Measurements from ENCODE around the gene PAWR. TPM values are rescaled to one million over a fixed set of nuclear protein-coding genes. Genes with fewer than 3 reads are reported as not detected.

Gene PAWR
- total and polyA plus RNA-seq, 2 donors (not counting 1 experiment from before 2014, with no cell fraction given): 6.5 to 16.0 TPM

DNA sequence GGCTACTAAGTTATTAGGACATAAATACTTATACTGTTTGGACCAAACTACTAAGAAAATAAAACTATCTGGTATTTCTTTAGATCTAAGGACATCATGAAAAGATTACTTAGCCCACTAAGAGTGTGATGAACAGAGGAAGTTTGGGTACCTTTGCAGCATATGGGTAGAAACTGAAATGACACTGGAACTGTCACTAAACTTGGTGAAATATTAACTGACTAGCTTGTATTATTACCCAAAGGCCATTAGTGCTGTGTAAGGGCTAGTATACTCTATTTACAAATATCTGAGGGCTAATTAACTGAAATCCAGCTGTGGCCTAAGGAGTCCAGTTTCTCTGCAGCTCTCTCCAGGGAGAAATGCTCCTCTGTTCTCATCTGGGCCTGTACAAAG lies 45.5 kb downstream of the PAWR start:
- Histone ChIP-seq H4K20me1 (ENCODE audit: control insufficient read depth, extremely low read depth, insufficient read depth, low read length) (no peaks in the 10 kb centered on the region), H3K9me3 (ENCODE audit: control insufficient read depth, insufficient read depth, low read depth, low read length) (no peaks in the 10 kb centered on the region), H3K27me3 (ENCODE audit: control insufficient read depth, insufficient read depth, low read length) (no peaks in the 10 kb centered on the region), H3K27ac (ENCODE audit: insufficient read depth, low read length) (no peak overlapping the region), H2AFZ (ENCODE audit: low read length) (no peak overlapping the region), H3K4me1 (ENCODE audit: control insufficient read depth, extremely low read depth, insufficient read depth, low read length) (no peaks in the 10 kb centered on the region), H3K79me2 (ENCODE audit: control insufficient read depth, insufficient read depth, low read length) (no peaks in the 10 kb centered on the region), H3K4me3 (replicated peaks in 1 of 4; ENCODE audit: control extremely low read depth in 1 of 4, insufficient read depth in 1 of 4, low read depth in 3 of 4, low read length in 4 of 4) (no peak overlapping the region), H3K4me2 (ENCODE audit: extremely low read depth, insufficient read depth, low read length) (no peak overlapping the region), H3K9ac (ENCODE audit: insufficient read depth, low read length) (no peak overlapping the region), H3K36me3 (ENCODE audit: control insufficient read depth, insufficient read depth, low read length) (no peaks in the 10 kb centered on the region)
- TF ChIP-seq, protein P1, sequence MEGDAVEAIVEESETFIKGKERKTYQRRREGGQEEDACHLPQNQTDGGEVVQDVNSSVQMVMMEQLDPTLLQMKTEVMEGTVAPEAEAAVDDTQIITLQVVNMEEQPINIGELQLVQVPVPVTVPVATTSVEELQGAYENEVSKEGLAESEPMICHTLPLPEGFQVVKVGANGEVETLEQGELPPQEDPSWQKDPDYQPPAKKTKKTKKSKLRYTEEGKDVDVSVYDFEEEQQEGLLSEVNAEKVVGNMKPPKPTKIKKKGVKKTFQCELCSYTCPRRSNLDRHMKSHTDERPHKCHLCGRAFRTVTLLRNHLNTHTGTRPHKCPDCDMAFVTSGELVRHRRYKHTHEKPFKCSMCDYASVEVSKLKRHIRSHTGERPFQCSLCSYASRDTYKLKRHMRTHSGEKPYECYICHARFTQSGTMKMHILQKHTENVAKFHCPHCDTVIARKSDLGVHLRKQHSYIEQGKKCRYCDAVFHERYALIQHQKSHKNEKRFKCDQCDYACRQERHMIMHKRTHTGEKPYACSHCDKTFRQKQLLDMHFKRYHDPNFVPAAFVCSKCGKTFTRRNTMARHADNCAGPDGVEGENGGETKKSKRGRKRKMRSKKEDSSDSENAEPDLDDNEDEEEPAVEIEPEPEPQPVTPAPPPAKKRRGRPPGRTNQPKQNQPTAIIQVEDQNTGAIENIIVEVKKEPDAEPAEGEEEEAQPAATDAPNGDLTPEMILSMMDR (conservative IDR thresholded peaks at IDR 0.05 in 1 of 2, IDR thresholded peaks at IDR 0.05 in 1 of 2; ENCODE audit: low read depth in 1 of 2, low read length in 2 of 2): no peak
- no peak for TF ChIP-seq EZH2 (IDR thresholded peaks at IDR 0.05; ENCODE audit: low read length, missing control alignments)
- DNase-seq (ENCODE audit: low read depth in 2 of 2): no peak

DNA sequence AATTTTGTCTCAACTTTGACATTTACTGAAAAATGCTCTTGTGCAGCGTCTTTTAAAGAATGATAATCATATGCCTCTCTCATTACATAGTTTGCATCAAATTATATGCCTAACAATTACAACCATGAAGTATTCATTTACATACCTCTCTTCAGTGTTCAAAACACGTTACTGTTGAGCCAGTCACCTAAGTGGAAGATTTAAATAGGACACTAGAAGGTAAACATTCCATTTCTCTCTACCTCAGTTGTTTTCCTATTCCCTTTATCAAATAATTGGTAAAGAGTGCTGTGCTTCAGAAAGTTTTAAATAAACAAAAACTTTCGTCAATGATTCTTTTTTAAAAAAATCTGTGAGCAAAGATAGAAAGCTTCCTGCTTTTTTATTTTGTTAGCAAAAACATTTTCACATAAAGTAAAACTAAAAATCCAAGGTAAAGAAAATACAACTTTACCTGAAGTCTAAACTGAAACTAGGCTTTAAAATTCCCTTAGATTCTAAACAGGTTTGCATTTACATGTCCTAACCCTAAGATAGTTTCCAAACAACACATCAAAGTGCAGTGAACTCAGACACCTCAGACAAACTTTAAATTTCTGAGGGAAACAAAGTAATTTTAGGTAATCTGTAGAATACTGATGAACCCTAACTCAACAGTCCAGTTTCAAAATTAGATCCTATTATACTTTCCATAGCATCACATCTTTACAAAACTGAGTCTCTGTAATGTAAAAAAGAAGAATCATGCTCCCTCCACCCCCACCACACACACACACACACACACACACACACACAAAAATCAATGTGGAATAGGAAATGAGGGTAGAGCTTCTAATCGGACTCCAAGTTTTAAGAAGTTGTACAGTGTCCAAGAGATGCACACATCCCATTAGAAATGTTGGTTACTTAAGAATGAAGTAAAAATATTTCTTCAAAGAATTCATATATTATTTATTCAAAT lies 46.2 kb downstream of the PAWR start:
- H3K9ac ChIP-seq (ENCODE audit: insufficient read depth, low read length): no peak overlapping the region
- no peak overlapping the region for H3K27ac ChIP-seq (ENCODE audit: insufficient read depth, low read length)
- no peaks in the 10 kb centered on the region for H3K4me1 ChIP-seq (ENCODE audit: control insufficient read depth, extremely low read depth, insufficient read depth, low read length)
- H3K9me3 ChIP-seq (ENCODE audit: control insufficient read depth, insufficient read depth, low read depth, low read length): no peaks in the 10 kb centered on the region
- TF ChIP-seq, protein P1 (conservative IDR thresholded peaks at IDR 0.05 in 1 of 2, IDR thresholded peaks at IDR 0.05 in 1 of 2; ENCODE audit: low read depth in 1 of 2, low read length in 2 of 2): no peak
- no peak for TF ChIP-seq EZH2 (IDR thresholded peaks at IDR 0.05; ENCODE audit: low read length, missing control alignments)
- no peaks in the 10 kb centered on the region for H3K79me2 ChIP-seq (ENCODE audit: control insufficient read depth, insufficient read depth, low read length)
- no peaks in the 10 kb centered on the region for H4K20me1 ChIP-seq (ENCODE audit: control insufficient read depth, extremely low read depth, insufficient read depth, low read length)
- H3K4me2 ChIP-seq (ENCODE audit: extremely low read depth, insufficient read depth, low read length): no peak overlapping the region
- H3K27me3 ChIP-seq (ENCODE audit: control insufficient read depth, insufficient read depth, low read length): no peaks in the 10 kb centered on the region
- no peak overlapping the region for H3K4me3 ChIP-seq (replicated peaks in 1 of 4; ENCODE audit: control extremely low read depth in 1 of 4, insufficient read depth in 1 of 4, low read depth in 3 of 4, low read length in 4 of 4)
- no peak for DNase-seq (ENCODE audit: low read depth in 2 of 2)
- H3K36me3 ChIP-seq (ENCODE audit: control insufficient read depth, insufficient read depth, low read length): no peaks in the 10 kb centered on the region
- H2AFZ ChIP-seq (ENCODE audit: low read length): no peak overlapping the region

- Histone ChIP-seq H3K4me2 (ENCODE audit: extremely low read depth, insufficient read depth, low read length) (no peak overlapping the region), H2AFZ (ENCODE audit: low read length) (no peak overlapping the region), H3K9me3 (ENCODE audit: control insufficient read depth, insufficient read depth, low read depth, low read length) (no peaks in the 10 kb centered on the region), H3K9ac (ENCODE audit: insufficient read depth, low read length) (no peak overlapping the region), H3K4me1 (ENCODE audit: control insufficient read depth, extremely low read depth, insufficient read depth, low read length) (no peaks in the 10 kb centered on the region), H3K36me3 (ENCODE audit: control insufficient read depth, insufficient read depth, low read length) (no peaks in the 10 kb centered on the region), H3K4me3 (replicated peaks in 1 of 4; ENCODE audit: control extremely low read depth in 1 of 4, insufficient read depth in 1 of 4, low read depth in 3 of 4, low read length in 4 of 4) (no peak overlapping the region), H3K27ac (ENCODE audit: insufficient read depth, low read length) (no peak overlapping the region), H4K20me1 (ENCODE audit: control insufficient read depth, extremely low read depth, insufficient read depth, low read length) (no peaks in the 10 kb centered on the region), H3K79me2 (ENCODE audit: control insufficient read depth, insufficient read depth, low read length) (no peaks in the 10 kb centered on the region), H3K27me3 (ENCODE audit: control insufficient read depth, insufficient read depth, low read length) (no peaks in the 10 kb centered on the region)
- TF ChIP-seq EZH2 (IDR thresholded peaks at IDR 0.05; ENCODE audit: low read length, missing control alignments): no peak
- TF ChIP-seq, protein P1 (conservative IDR thresholded peaks at IDR 0.05 in 1 of 2, IDR thresholded peaks at IDR 0.05 in 1 of 2; ENCODE audit: low read depth in 1 of 2, low read length in 2 of 2): no peak
- no peak for DNase-seq (ENCODE audit: low read depth in 2 of 2)
Measured at GRCh38 chr12:79643821-79644220, 46.9 kb downstream of the PAWR start.

All from fibroblast of lung (primary cell).